HEK293 (cell line): ENCODE results near the gene LEPR.

Source experiments
- MZF1 ChIP-seq: fragments of 450-650 bp; formaldehyde crosslinking; IDR thresholded peaks from 2 replicates; pipeline ENCODE4 v1.5.1; 2017; ENCODE audit warnings: missing biosample characterization, missing genetic modification characterization, borderline replicate concordance
- REPIN1 ChIP-seq: fragments of 450-650 bp; formaldehyde crosslinking; IDR thresholded peaks from 2 replicates; pipeline ENCODE4 v1.5.1; 2017; ENCODE audit warnings: missing biosample characterization, missing genetic modification characterization, low read depth
- TCF7L2 ChIP-seq: IDR thresholded peaks from 2 replicates; pipeline ENCODE4 v1.6.1; 2011; ENCODE audit warnings: low read depth, mild to moderate bottlenecking, inconsistent platforms, low read length, moderate library complexity, borderline replicate concordance
- TSHZ1 ChIP-seq: fragments of 450-650 bp; formaldehyde crosslinking; IDR thresholded peaks from 2 replicates; pipeline ENCODE4 v1.5.1; 2016; ENCODE audit warnings: missing biosample characterization, missing genetic modification characterization, borderline replicate concordance
- ZBTB26 ChIP-seq: fragments of 450-650 bp; formaldehyde crosslinking; optimal IDR thresholded peaks from 2 replicates; pipeline ENCODE3; 2016; ENCODE audit warnings: missing biosample characterization, mild to moderate bottlenecking, missing genetic modification characterization
- ZBTB49 ChIP-seq: fragments of 450-650 bp; formaldehyde crosslinking; IDR thresholded peaks from 2 replicates; pipeline ENCODE4 v1.5.1; 2016; ENCODE audit warnings: missing biosample characterization, missing genetic modification characterization, low read depth
- ZBTB6 ChIP-seq: fragments of 450-650 bp; formaldehyde crosslinking; IDR thresholded peaks from 2 replicates; pipeline ENCODE4 v1.5.1; 2017; ENCODE audit warnings: missing biosample characterization, missing genetic modification characterization
- ZEB2 ChIP-seq: fragments of 450-650 bp; formaldehyde crosslinking; IDR thresholded peaks from 2 replicates; pipeline ENCODE4 v1.5.1; 2016; ENCODE audit warnings: missing biosample characterization, missing genetic modification characterization
- ZNF121 ChIP-seq: fragments of 450-650 bp; formaldehyde crosslinking; IDR thresholded peaks from 2 replicates; pipeline ENCODE4 v1.5.1; 2016; ENCODE audit warnings: missing biosample characterization, missing genetic modification characterization
- ZNF184 ChIP-seq: fragments of 450-650 bp; IDR thresholded peaks from 2 replicates; pipeline ENCODE4 v1.5.1; 2018; ENCODE audit warnings: missing biosample characterization, mild to moderate bottlenecking, missing genetic modification characterization
- ZNF23 ChIP-seq: fragments of 450-650 bp; formaldehyde crosslinking; IDR thresholded peaks from 2 replicates; pipeline ENCODE4 v1.5.1; 2016; ENCODE audit warnings: missing biosample characterization, missing genetic modification characterization, borderline replicate concordance
- ZNF248 ChIP-seq: fragments of 450-650 bp; formaldehyde crosslinking; IDR thresholded peaks from 2 replicates; pipeline ENCODE4 v1.5.1; 2017; ENCODE audit warnings: missing biosample characterization, missing genetic modification characterization
- ZNF26 ChIP-seq: fragments of 450-650 bp; formaldehyde crosslinking; IDR thresholded peaks from 2 replicates; pipeline ENCODE4 v1.5.1; 2016; ENCODE audit warnings: missing biosample characterization, missing genetic modification characterization
- ZNF280D ChIP-seq: fragments of 450-650 bp; formaldehyde crosslinking; IDR thresholded peaks from 2 replicates; pipeline ENCODE4 v1.5.1; 2016; ENCODE audit warnings: missing biosample characterization, missing genetic modification characterization
- ZNF350 ChIP-seq: fragments of 450-650 bp; formaldehyde crosslinking; IDR thresholded peaks from 2 replicates; pipeline ENCODE4 v1.5.0; 2017; ENCODE audit warnings: missing biosample characterization, mild to moderate bottlenecking, missing genetic modification characterization
- ZNF354C ChIP-seq: fragments of 450-650 bp; formaldehyde crosslinking; IDR thresholded peaks from 2 replicates; pipeline ENCODE4 v1.5.1; 2016; ENCODE audit warnings: missing biosample characterization, missing genetic modification characterization, low read depth, borderline replicate concordance
- ZNF48 ChIP-seq: fragments of 450-650 bp; formaldehyde crosslinking; IDR thresholded peaks from 2 replicates; pipeline ENCODE4 v1.5.1; 2016; ENCODE audit warnings: missing biosample characterization, missing genetic modification characterization
- ZNF549 ChIP-seq: fragments of 450-650 bp; IDR thresholded peaks from 2 replicates; pipeline ENCODE4 v1.5.1; 2018; ENCODE audit warnings: missing biosample characterization, missing genetic modification characterization, mild to moderate bottlenecking, inconsistent platforms, moderate library complexity
- ZNF658 ChIP-seq: fragments of 450-650 bp; formaldehyde crosslinking; IDR thresholded peaks from 2 replicates; pipeline ENCODE4; 2016; ENCODE audit warnings: missing biosample characterization, missing genetic modification characterization
- ZNF670 ChIP-seq: fragments of 450-650 bp; formaldehyde crosslinking; IDR thresholded peaks from 2 replicates; pipeline ENCODE4 v1.5.1; 2016; ENCODE audit warnings: missing biosample characterization, missing genetic modification characterization, low read depth
- ZNF707 ChIP-seq: fragments of 450-650 bp; formaldehyde crosslinking; IDR thresholded peaks from 2 replicates; pipeline ENCODE4 v1.5.1; 2016; ENCODE audit warnings: missing biosample characterization, missing genetic modification characterization
- ZNF785 ChIP-seq: fragments of 450-650 bp; formaldehyde crosslinking; IDR thresholded peaks from 2 replicates; pipeline ENCODE4 v1.5.1; 2016; ENCODE audit warnings: missing biosample characterization, missing genetic modification characterization

The LEPR gene

GRCh38 chr1:65420590-65421350 is at the start of gene LEPR, which contains the start of gene LEPROT (continued):
- TF ChIP-seq ZBTB49 (tag by site-specific recombination) = no peak
- no peak for TF ChIP-seq ZNF23 (tag by site-specific recombination)
- peak; percentile 85 for TF ChIP-seq ZEB2
- no peak for TF ChIP-seq ZNF658 (tag by site-specific recombination)
- TF ChIP-seq ZNF707 = no peak
- TF ChIP-seq ZNF248 (tag by site-specific recombination) = no peak
- TF ChIP-seq ZBTB6 = 0 out of 2 replicates have a peak, but pooled peaks have one; percentile 13
- peak; percentile 85 for TF ChIP-seq ZBTB26 (tag by site-specific recombination)
- peak; percentile 40; the same call in 1 of the 2 replicates for TF ChIP-seq TSHZ1 (tag by site-specific recombination)
- peak; percentile 51; the same call in 1 of the 2 replicates for TF ChIP-seq ZNF121 (tag by site-specific recombination)
- no peak for TF ChIP-seq ZNF549 (tag by site-specific recombination)
- TF ChIP-seq ZNF350 (tag by site-specific recombination) = no peak
- no peak for TF ChIP-seq ZNF48 (tag by site-specific recombination)
- TF ChIP-seq ZNF670 (tag by site-specific recombination) = no peak
- no peak for TF ChIP-seq REPIN1 (tag by site-specific recombination)
- no peak for TF ChIP-seq ZNF354C (tag by site-specific recombination)
- TF ChIP-seq ZNF280D (tag by site-specific recombination) = no peak
- 0 out of 2 replicates have a peak, but pooled peaks have one; percentile 20 for TF ChIP-seq MZF1 (tag by site-specific recombination)
- TF ChIP-seq ZNF184 (tag by site-specific recombination) = no peak
- no peak for TF ChIP-seq TCF7L2
- no peak for TF ChIP-seq ZNF26
- 0 out of 2 replicates have a peak, but pooled peaks have one; percentile 44 for TF ChIP-seq ZNF785
